22Rv1 (cell line): ENCODE measurements around the gene LRWD1.

Source experiments
- ZFX ChIP-seq: fragments of 450-650 bp; IDR thresholded peaks from 2 replicates; pipeline ENCODE4 v1.6.1; 2017; ENCODE audit warnings: antibody characterized with exemption, borderline replicate concordance
- TF ChIP-seq, protein P1 (sequence below): fragments of 450-650 bp; IDR thresholded peaks from 2 replicates; pipeline ENCODE4 v1.5.1; 2017; ENCODE audit warnings: mild to moderate bottlenecking

DNA sequence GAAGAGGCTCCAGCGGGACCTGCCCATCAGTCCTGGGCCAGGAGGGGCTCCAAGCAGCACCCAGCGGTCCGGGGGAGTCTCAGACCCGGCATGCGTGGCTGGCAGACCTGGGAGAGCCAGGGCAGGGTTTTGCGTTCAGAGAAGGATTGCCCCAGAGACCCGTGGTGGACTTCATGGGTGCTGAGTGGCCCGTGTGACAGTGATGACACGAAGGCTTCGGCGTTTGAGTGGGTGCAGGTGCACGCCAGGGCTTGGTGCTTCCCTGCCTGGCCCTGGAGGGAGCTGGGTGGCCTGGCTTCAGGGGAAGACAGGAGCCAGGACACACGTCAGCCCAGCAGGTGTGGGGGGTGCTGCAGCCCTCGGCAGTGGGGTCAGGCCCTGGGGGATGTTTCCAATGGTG is 17.5 kb upstream of the LRWD1 start:
- TF ChIP-seq, protein P1, sequence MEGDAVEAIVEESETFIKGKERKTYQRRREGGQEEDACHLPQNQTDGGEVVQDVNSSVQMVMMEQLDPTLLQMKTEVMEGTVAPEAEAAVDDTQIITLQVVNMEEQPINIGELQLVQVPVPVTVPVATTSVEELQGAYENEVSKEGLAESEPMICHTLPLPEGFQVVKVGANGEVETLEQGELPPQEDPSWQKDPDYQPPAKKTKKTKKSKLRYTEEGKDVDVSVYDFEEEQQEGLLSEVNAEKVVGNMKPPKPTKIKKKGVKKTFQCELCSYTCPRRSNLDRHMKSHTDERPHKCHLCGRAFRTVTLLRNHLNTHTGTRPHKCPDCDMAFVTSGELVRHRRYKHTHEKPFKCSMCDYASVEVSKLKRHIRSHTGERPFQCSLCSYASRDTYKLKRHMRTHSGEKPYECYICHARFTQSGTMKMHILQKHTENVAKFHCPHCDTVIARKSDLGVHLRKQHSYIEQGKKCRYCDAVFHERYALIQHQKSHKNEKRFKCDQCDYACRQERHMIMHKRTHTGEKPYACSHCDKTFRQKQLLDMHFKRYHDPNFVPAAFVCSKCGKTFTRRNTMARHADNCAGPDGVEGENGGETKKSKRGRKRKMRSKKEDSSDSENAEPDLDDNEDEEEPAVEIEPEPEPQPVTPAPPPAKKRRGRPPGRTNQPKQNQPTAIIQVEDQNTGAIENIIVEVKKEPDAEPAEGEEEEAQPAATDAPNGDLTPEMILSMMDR = no peak
- no peak for TF ChIP-seq ZFX
